NCI-H1092 (cell line): ENCODE data around the gene TYSND1.
"Not testable (repeated sequence)": the region's sequence is repeated elsewhere in the genome, so short reads cannot be mapped to it uniquely, and the experiment has no call there.

ENCODE experiments used
- DNase-seq: peaks from one replicate; lab custom pipeline; 2025; lab: John Stamatoyannopoulos, UW

Gene TYSND1

DNA sequence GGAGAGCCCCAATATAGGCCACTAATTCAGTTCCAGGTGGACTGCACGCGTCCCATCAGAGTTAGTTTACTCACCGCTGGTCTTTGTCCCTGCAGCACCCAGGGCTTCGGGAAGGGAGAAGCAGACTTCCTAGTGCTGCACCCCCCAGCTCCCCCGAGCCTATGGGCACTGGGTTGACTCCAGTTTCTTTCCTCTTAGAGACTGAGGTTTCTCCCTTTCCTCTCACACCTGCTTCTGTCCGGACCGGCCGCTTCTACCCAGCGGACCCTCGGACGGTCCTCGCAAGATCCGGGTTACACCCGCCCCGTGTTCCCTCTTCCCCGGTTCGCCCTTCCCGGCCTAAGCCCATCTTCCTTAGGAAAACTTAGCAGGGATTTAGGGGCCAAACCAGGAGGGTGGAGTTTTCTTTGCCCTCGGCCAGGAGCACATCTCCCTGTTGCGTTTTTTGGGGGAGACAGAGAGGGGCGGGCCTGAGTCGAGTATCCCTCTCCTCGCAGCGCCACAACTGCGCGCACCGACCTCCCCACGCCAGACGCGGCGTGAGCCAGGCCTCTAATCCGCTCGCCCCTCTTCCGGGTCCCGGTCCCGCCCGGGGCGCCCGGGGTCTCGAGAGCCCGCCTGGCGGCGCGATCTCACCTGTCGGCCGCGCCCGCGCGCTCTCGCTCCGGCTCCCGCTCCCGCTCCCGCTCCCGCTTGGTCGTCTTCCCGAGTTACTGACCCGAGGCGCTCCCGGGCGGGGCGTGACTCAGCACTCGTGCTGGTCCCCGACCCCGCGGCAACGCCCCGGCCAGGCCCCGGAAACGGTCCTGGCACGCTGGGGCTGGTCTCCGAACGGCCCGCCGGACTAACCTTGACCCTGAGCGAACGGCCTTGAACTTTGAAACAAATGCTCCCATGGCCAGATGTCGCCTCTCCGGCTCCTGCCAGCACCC lies 14.1 kb downstream of the TYSND1 start, which contains the start of gene AIFM2:
Gene AIFM2, minus strand, starts transcription at position 728 of the 932 bp plus-strand sequence. CDS start 8,741 bp downstream, outside the sequence.
- DNase-seq = peak; percentile 15

DNA sequence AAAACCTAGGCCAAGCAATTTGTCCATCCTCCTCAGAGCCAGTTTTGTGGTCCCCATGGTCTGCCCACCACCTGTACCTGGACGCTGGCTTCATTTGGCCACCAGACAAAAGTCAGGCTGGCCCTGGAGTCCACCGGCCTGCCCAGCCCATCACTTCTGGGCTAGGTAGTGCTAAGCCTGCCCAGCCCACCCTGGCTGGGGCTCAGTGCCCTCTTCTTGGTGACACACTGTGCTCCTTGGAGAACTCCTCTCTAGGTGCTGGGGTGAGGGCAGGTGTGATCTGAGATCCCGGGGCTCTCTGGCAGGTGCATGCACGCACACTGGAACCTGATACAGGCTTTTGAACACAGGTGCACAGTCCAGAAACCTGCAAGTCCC lies 15.0 kb downstream of the TYSND1 start:
- no peak for DNase-seq

DNA sequence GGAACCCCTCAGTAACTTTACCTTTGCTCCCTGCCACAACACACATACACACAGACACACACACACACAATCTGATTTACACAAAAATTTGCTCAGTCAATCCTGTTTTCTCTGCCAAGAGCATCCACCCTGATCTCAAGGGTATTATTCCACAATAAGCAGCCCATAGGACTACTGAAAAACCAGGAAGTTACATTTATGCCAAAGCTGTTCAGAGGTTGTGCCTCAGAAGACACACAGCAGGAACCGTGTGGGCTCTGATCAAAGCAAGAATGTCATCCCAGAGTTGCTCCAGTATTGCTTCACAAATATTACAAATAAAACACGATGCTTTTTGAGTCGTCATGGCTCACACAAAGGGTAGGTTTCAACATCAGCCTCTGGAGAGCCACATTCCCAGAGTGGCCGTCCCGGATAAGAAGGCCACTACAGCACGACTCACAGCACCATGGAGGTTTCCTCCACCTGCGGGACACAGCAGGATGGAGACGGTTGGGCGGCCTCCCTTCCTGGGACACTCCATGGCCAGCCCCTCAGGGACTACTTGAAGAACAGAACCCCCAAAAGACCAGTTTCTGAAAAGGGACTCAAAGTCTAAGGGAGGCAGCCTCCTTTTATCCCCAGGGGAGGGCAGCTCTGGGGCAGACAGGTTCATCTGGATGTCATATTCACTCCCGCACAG lies 15.5 kb downstream of the TYSND1 start:
- no peak for DNase-seq

DNA sequence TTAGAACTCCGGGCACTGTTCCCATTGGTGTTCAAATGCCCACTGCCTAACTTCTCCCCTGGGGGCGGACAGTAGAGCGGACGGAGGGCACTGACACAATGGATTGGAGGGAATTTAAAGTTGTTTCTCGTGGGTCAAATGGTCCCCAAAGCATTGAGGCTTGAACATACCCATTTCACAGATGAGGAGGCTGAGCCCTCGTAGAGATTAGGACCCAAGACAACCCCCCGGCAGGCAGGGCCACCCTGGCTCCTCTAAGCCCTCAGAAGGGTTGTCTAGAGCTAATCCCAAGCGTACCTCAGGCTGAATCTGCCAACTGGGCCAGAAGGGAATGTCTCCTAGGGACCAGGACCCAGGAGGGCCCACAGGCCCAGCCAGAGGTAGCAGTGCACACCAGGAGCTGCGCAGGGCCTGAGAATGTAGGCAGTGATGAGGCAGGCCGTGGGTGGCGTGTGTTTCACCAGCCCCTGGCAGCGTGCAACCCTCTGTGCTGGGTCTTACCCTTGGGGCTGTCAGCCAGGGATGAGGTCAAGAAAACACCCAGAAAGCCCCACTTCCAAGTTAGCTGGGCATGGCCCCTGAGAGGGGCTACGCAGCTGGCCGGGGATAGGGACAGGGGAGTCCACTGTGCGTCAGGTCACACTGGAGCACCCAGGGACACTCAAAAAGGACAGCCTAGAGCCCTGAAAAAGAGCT lies 19.7 kb downstream of the TYSND1 start:
- no peak for DNase-seq

DNA sequence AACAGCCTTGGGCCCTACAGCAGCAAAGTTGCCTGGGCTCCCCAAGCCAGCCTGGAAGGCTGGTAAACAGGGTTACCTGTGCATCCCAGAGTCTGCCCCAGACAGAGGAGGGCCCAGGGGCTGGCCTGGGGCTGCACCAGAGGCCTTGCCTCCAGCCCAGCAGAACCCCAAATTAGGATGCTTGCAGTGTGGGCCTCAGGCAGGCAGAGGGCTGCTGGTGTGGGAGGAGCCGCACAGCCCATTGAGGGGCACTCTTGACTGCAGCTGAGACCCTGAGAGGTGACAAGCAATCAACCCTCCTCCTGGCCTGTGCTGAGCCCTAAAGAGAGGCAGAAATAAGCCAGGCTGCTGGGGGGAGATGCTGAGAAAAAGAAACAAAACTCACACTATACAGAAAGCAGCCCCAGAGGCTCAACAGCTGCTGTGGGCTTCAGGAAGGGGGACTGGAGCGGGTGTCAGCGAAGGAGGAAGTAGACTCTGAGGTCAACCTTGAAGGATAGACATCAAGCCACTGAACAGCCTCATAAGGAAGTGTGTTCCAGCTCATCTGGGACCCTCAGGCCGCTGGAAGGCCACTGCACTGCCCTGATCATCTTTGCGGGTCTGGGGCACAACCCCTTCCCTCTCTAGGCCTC lies 20.5 kb downstream of the TYSND1 start:
- no peak for DNase-seq

DNA sequence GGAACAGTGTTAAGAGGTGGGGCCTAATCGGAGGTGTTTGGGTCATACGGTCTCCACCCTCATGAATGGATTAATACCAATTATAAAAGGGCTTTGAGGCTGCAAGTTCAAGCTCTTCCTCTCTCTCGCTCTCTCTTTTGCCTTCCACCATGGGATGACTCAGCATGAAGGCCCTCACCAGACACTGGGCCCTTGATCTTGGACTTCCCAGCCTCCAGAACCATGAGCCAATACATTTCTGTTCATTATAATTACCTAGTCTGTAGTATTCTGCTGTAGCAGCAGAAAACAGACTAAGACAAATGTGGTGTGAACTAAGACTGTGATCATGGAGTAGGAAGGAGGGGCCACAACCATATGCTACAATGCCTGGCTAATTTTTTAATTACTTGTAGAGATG lies 21.6 kb downstream of the TYSND1 start:
- DNase-seq = no peak

DNA sequence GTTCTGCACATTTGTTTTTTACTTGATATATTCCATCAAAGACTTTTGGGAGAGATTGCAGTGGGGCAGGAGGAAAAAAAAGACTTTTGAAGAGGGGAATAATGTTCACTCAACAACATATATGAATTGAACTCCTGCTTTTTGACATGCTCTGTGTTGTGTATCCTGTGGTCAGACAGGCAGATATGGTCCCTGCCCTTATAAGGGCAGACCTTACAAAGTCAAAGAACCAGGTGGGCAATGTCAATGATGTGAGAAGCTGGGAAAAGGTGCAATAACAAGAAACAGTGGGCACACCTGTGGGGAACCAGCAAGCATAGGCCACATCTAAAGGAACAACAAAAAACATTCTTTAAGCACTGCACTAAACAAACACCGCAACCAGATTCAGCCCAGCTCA lies 22.1 kb downstream of the TYSND1 start:
- no peak for DNase-seq

DNA sequence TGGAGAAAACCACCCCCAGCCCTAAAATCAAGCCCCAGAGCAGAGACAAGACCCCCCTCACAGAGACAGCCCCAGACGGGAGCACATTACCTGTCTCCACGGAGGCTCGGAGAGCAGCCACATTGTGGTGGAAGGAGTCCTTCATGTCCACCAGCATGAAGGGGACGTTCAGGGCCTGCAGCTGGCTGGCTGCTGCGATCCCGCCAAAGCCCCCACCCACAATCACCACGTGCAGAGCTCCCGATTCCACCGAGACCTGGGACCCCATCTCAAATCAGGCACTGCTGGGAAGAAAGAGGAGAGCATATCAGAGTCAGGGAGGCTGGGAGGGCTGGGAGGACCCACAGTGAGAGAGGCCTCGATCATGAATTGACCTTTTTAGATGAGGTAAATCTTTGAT lies 22.7 kb downstream of the TYSND1 start:
- DNase-seq = no peak

DNA sequence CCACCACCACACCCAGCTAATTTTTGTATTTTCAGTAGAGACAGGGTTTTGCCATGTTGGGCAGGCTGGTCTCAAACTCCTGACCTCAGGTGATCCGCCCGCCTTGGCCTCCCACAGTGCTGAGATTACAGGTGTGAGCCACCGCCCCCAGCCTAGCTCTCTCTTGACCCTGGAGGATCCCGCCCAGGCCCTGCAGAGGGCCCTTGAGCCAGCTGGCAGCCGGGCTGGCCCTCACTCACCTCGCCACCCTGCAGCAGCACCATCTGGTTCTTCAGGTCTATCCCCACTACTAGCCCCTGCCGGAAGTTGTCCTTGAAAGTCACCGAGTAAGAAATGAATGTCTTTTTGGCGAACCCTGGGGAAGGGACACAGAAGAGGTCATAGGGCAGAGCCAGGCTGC lies 23.3 kb downstream of the TYSND1 start:
- not testable (repeated sequence) for DNase-seq

DNA sequence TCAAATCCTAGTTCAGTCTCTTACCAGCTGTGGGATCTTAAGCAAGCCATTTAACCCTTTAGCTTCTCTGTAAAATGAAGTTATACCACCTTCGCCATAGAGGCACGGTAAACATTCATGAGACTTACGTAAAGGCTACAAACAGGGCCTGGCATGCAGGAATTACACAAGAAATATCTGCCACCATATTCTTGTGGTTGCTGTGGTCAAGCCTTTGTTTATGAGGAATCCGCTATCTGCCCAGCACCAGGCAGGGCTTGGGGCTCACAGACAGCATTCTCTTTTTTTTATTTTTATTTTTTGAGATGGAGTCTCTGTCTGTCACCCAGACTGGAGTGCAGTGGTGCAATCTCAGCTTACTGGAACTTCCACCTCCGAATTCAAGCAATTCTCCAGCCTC lies 23.8 kb downstream of the TYSND1 start:
- DNase-seq = no peak

DNA sequence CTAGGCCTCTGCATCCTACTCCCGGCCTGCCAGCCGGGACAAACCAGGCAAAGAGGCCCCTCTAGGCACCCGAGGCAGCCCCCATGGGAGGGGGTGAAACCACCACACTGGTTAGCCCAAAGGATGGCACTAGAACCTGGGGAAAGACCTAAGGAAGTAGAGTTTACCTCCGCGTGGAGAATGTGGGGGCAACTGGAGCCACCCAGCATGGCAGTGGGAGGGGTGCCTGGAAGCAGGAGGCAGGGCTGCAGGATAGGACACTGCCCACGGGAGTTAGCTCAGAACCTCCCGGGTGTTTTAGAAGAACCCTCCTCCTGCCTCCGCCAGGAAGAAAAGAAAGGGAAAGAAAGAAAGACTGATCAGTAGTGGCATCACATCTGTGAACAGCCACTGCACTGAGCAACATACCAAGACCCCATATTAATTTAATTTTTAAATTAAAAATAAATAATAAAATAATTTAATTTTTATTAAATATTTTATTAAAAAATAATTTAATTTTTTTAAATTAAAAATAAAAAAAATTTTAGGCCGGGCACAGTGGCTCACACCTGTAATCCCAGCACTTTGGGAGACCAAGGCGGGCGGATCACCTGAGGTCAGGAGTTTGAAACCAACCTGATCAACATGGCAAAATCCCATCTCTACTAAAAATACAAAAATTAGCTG lies 25.1 kb downstream of the TYSND1 start:
- DNase-seq = no peak

DNA sequence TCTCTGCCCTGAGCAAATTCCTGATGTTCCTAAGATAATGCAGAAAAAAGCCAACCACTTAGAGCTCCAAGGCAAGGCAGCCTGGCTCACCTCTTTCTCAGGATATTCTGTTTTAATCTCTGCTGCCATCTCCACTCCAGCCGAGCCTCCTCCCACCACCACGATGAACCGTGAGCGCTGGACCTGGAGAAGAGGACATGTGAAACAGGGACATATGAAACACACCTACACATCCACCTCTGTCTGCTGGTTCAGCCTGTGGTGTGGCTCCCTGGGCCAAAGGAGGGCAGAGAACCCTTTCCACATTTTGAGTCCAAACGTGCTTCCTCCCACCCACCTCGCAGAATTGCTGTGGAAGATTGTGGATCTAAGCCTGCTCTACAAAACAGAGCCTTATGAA lies 26.1 kb downstream of the TYSND1 start:
- no peak for DNase-seq

DNA sequence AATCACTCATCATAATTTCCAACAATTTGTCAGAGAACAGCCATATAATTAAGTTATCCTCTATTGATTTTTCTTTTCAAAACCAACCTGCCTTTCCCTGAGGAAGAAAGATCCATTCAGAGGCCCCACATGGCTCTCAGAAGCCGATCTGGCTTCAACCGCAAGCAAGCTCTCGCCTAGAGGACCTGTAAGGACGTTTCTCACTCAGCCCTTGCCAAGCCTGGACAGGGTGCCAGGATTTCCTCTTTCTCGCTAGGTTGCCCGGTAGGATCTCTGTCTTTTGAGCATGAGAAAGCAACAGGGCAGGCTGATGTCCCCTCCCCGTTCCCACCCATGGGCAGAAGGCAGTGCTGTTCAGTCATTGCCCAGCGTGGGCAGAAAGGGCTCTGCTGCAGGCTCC lies 26.9 kb downstream of the TYSND1 start:
- DNase-seq = no peak

DNA sequence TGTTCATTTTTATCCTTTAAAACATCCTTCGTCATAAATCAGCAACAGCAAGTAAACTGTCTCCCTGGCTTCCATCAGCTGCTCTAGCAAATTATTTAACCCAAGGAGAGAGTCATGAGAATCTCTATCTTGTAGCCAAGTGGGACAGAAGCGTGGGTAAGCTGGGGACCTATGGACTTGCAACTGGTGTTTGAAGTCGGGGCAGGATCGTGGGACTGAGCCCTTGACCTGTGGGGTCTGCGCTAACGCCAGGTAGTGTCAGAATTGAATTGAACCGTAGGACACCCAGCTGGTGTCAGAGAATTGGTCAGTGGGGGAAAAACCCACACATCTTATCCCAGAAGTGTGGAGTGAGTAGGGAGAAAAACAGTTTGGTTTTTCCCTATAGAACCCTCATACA lies 27.3 kb downstream of the TYSND1 start:
- no peak for DNase-seq

DNA sequence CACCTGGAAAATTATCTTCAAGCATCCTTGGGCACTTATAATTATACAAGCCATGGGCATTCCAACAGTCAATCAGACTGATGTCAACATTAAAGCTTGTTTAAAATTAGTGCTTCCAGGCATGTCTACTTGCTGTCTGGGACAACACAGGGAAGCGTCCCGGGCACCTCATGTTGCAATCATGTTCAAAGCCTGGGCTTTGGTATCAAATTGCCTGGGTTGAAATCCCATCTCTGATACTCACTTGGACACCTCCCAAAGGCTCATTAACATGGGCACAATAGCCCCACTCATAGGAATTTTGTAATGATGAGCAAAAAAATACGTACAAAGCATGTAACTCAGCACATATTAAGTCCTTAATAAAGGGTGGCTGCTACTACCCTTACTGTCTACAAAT lies 28.3 kb downstream of the TYSND1 start:
- no peak for DNase-seq

DNA sequence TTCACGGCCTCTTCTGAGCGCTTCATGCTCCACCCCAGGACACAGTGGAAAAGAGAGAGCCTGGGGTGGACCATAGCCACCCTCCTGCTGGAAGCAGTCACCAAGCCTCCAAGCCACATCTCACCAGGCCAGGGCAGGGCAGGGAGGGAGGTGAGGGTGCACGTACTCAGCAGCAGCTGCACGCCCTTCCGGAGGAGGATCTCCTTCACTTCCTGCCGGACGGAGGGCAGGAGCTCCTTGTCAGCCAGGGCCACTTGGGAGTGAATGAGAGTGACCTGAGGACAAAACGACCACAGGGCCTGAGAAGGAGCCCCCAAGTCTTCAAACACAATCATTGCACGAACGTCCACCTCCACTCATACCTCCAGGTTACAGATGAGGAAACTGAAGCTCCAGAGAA lies 28.9 kb downstream of the TYSND1 start:
- no peak for DNase-seq

DNA sequence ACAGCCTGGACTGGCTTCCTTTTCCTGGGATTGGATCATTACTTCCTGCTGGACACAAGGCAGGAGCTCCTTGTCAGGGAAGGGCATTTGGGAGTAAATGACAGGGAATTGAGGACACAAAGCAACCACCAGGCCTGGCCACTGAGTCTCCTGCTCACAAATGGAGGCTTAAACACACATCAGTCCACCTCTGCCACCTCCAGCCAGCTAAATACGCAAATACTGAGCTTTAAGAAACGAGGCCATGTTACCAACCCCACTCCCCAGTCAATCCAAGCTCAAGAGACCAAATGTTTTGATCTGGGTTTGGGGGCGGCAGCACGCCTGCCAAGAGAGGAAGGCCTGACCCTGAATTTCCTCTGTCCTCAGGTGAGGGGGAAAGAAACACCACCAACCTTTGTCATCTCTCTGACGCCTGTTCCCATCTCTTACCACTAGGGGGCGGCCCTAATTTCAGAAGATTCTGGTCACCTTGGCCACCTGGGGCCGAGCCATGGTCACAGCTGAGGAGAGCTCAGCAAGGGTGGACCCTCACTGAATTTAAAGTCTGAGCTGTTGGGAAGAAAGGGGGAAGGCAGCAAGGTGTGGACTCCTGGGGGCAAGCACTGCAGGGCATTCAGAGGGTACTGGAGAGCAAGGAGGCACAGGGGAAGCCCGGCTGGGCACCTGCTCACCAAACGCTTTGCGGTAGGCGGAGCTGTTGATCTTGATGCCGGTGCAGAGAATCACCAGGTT lies 30.4 kb downstream of the TYSND1 start:
- peak; percentile 30 for DNase-seq

DNA sequence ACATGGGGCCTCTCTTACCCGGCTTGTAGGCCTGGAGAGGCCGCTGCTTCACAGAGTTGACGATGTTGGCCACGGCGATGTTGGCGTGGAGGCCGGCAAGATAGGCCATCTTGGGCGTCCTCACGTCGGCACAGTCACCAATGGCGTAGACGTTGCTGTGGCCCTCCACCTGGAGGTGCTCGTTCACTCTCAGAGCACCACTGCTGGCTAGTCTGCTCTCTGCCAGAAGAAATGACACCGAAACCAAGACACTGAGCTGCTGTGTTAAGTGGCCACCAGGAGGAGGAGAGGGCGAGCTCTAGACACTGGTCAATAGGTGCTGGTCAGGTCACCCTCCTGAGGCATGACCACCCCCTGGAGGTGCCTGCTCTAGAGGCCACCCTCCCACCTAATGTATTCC lies 31.6 kb downstream of the TYSND1 start:
- no peak for DNase-seq

DNA sequence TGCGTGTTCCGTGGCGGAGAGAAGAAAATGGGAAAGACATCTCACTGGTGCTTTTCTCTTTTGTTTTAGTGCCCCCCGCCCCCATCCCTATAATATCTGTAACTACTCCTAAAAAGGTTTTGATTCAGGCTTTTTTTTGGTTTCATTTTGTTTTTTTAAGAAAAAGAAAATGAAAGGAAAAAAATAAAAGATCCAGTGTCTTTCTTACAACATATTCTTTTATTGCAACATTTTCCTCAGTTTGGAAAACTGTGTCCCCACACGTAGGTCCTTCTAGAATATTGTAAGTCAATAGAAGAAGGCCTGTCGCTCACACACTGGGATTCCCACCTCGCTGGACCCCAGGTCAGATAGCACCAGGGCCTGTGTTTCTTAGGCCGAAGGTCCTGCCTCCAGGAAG lies 34.4 kb downstream of the TYSND1 start:
- DNase-seq = no peak

DNA sequence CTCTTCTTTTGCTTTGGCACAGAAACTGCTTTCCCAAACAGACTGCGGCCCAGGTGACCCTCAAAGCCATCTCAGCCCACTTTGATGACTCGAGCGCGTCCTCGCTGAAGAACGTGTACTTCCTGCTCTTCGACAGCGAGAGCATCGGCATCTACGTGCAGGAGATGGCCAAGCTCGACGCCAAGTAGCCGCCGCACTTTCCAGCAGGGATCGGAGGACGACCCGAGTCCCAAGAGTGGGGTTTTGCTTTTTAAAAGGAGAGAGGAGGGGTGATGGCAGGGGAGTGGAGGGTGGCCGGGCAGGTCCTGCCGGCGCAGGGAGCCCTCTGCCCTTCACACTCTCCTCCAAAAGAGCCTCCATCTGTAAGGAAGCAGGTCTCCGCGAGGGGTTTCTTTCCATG lies 35.0 kb downstream of the TYSND1 start:
- DNase-seq = no peak
